Fibroblast of lung (primary cell): ENCODE measurements around the gene BCL11A.

Experiments used
- CTCF ChIP-seq, 2 donors: IDR thresholded peaks in 1 of 2; conservative IDR thresholded peaks in 1 of 2; 1 replicate in 1 of 2; 2 replicates in 1 of 2; pipeline ENCODE4 v1.5.1; 2011 to 2012; ENCODE audit warnings: low read length in 2 of 2, control low read depth in 1 of 2, inconsistent platforms in 1 of 2, low read depth in 1 of 2, mild to moderate bottlenecking in 1 of 2
- EZH2 ChIP-seq: IDR thresholded peaks from 2 replicates; pipeline ENCODE4 v1.5.1; 2012; ENCODE audit warnings: low read length, control low read depth, mild to moderate bottlenecking; ENCODE audit errors: missing control alignments

- no peak for TF ChIP-seq CTCF (conservative IDR thresholded peaks at IDR 0.05 in 1 of 2, IDR thresholded peaks at IDR 0.05 in 1 of 2; ENCODE audit: low read depth in 1 of 2, low read length in 2 of 2)
- no peak for TF ChIP-seq EZH2
Observed at GRCh38 chr2:60498127-60498815, 55.2 kb downstream of the BCL11A start.
